GF-D8 (cell line): ENCODE measurements around the gene PDE1C.

Experiments
- DNase-seq: peaks from one replicate; lab custom pipeline; 2025; lab: John Stamatoyannopoulos, UW

The PDE1C gene

DNA sequence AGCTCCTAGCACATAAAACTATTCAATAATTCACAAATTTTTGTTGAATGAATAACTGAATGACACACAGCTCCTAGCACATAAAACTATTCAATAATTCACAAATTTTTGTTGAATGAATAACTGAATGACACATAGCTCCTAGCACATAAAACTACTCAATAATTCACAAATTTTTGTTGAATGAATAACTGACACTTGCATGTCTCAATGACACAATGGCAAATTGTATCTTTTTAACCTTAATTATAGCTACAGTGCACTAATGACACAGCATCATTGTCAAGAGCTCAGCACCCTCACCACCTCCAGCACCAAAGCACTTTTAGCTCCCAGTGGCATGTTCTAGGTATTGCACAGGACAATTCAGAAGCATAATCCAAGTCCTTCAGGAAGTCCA is 131.6 kb downstream of the PDE1C start:
- DNase-seq, result no peak

DNA sequence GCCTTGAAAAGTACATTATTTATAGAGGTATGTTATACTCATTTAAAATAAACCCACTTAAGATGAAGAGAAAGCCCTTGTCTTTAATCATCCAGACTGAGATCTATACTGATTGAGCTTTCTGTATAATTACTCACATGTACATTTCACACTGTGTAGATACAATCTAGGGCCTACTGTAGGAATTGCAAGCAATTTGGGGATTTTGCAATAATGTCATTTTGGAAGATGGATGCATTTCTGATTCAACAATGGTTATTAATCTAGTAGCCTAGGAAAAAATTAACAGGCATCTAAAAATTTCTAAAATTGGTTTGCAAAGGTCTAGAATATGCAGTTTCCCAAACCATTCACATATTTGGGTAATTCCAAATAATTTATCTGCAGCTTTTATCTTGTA is 132.2 kb downstream of the PDE1C start:
- DNase-seq, result no peak

DNA sequence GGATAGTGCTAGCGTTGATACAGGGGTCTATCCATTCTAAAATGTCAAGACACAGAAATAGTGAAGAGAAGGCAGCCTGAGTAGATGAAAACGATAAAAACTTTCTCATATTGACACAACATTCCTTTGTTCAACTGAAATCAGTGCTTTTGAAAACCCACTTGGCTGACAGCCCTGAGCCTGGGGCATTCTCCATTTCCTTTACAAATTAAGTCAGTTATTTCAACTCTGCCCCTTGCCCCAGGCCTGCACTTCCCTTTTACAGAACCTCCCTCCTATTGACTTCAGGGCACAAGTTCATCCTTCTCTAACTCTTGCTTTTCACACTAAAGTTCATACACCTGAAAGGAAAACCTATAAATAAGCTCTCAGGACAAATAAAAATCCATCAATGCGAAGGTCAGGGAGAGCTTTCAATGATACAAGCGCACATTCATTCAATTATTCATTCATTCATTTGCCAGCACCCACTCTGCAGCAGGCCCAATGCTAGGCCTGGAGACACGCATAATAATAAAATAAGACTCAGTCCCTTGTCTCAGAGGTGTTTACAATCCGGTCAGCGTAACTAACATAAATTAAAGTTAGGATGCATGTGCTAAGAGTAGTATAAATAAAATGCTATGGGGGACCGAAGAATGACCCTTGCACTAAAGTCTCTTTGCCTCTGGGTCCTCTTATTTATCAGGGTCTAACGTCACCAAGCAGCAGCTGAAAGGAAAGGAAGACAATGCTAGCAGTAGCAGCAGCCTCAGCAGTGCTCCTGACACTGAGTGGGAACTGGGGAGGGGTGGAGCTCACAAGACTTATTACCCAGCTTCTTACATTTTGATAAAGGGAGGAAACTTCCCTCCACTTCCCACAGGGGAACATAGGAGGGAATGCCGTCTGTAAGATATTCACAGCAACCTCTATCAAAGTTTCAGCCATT is 134.8 kb downstream of the PDE1C start:
- no peak for DNase-seq

DNA sequence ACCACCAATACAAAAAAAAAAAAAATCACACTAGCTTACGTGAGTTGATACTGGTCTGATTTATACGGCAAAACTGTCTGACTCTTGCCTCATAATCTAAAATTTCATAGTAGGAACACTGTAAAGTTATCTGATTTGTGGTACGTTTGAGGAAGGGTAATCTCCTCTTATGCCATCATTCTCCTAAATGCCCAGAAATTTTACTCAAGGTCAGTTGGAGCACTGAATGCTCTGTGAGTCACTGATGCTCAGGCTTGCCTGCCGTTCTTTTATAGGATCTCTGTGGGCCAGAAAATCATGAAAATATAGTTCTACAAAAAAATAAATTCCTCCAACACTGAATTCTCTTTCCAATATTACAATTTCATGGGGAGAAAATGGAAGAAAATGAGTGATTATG is 135.7 kb downstream of the PDE1C start:
- DNase-seq, result no peak

DNA sequence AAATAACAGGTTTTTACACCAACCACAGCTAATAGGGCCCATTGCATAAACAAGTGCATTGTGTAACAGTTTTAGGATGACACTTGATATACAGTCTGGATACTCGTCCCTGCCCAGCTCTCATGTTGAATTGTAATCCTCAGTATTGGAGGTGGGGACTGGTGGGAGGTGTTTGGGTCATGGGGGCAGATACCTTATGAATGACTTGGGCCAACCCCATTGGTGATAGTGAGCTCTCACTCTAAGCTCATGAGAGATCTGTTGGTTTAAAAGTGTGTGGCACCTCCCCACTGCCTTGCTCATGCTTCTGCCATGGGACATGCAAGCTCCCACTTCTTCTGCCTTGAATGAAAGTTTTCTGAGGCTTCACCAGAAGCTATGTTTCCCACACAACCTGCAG is 136.7 kb downstream of the PDE1C start:
- DNase-seq, result no peak

- no peak for DNase-seq
Observed at GRCh38 chr7:31926991-31927584, 143.1 kb downstream of the PDE1C start.

DNA sequence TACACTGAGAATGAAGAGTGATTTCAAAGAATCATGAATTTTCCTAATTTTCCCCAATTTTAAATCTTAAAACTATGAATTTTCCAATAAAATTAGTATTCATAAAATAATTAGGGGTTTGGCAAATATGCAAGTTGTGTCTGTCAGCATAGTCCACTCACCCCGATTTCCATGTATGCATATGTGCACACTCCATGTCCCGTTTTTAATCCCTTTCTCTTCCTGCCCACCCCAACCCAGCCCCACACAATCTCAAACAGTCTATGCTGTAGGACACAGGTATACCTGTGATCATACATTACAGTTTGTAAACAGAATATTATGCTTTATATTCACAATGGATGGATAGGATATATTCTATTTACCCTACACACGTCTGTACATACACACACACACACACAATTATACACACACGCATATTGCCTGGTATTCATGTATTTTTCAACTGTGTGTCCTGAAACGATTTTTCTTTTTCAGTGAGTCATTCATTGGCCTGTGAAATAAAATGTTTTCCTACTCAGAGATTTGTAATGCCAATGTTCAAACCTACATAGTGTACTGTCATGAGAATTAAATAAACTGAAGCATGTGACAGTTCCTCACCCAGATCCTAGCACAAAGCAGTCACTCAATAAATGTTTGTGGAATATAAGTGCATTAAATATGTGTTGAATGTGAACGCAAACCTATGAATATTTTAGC is 144.3 kb downstream of the PDE1C start:
- no peak for DNase-seq

GRCh38 chr7:31924251-31924650 is 146.0 kb downstream of the PDE1C start:
- DNase-seq, result no peak

DNA sequence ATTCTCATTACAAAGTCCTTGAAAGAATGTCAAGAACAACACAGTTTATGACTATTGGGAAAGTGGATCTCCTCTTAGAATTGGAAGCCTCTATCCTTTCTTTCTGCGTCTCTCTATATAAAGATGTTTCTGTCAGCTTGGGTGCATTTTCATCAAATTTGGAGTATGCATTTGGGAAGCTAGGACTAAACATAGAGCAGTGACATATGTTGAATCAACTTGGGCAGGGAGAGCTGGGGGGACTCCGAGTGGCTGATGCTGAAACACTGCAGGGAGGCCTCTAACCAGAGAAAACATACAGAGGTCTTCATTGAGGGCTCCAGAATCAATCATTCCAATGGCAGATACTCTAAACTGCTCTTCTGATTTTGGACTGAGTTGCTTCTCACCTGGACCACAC is 147.4 kb downstream of the PDE1C start:
- no peak for DNase-seq

- no peak for DNase-seq
Observed at GRCh38 chr7:31921047-31921446, 149.2 kb downstream of the PDE1C start.

DNA sequence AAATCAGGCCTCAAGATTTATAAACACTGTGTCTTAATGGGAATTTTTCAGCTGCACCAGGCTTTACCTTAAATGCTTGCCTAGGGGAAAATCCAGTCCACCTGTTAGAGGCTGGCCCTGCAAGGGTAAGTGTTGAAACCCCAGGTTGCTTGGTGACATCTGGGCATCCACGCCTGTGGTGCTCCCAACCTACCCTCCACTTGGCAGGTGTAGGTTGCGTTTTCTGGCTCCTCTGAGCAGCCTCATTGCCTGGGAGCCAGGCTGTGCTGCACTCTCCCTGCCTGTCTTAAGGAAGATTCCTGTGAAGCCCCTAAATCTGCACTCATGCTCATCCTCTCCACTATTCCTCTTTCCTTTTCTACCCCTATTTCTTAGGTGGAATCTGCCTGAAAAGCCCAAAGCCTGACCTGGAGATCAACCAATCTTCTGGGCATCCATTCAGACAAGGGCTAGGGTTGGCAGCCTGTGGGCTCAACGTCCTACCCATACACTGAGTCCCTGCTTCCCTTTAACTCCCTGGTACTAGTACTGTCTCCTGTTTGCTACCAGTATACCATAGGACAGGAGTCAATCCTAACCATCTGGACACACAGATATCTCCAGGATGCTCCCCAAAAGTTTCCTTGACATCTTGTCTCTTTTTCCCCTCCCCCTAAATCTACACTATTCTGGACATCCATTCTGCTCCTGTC is 150.4 kb downstream of the PDE1C start:
- no peak for DNase-seq

GRCh38 chr7:31918706-31919393 is 151.4 kb downstream of the PDE1C start:
- DNase-seq, result no peak

GRCh38 chr7:31917256-31917655 is 153.0 kb downstream of the PDE1C start:
- no peak for DNase-seq

GRCh38 chr7:31910191-31910590 is 160.0 kb downstream of the PDE1C start:
- DNase-seq, result no peak

DNA sequence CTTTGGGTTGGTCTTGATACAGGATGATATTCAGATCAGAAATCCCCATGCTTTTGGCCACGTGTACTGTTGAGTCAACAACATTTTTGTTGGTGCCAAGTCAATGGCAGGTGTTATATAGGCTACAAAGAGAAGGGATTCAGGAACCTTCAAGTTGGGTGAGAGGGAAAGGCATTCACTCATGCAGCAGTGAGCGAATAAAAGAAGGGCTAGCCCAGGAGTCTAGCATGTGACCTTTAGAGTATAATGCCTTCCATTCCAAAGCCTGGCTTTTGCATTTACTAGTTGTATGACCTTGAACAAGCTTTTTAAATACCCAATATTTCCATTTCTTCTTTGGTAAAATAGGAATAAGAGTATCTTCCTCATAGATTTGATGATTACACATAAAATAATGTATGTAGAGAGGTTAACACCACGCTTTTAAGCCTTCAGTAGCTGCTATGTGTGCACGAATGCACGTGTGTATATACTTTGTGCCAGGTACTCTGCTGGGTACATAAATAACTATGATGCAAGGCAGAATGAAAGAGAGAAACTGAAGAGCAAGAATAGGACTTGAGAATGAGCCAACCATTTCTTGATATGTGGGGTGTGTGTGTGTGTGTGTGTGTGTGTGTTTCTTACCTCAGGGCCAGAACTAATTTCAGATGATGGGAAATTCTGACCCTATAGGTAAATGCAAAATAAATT is 163.6 kb downstream of the PDE1C start:
- DNase-seq, result no peak

GRCh38 chr7:31903962-31904361 is 166.2 kb downstream of the PDE1C start:
- DNase-seq, result no peak

GRCh38 chr7:31899356-31899927 is 170.8 kb downstream of the PDE1C start:
- no peak for DNase-seq

- DNase-seq, result no peak
Observed at GRCh38 chr7:31896925-31897324, 173.3 kb downstream of the PDE1C start.

GRCh38 chr7:31894308-31894707 is 175.9 kb downstream of the PDE1C start:
- no peak for DNase-seq

DNA sequence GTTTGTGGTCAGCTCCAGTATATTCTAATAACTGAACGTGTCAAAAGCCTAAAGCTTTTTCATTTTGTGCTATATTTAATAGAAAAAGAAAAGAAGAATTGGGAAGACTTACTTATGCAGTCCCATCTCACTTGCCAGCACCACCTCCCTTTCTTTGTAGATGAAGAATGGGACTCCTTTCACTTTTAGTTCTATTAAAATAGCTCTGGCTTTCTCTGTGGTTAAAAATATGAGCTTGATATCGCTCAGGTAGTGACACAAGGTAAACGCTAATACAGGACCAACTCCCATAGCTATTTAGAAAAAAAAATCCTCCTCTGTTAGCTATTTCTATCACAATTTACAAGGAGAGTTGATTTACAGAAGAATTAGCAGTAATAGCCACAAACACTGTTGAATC is 176.8 kb downstream of the PDE1C start:
- no peak for DNase-seq
